ENCODE measurements around the gene DTNA. TPM values are rescaled to one million over a fixed set of nuclear protein-coding genes. Genes with fewer than 3 reads are reported as not detected.

The DTNA gene
- total RNA-seq, 1 donor from 2014 or later = not detected

- H3K27ac Mint-ChIP-seq = no peak overlapping the region
- DNase-seq (ENCODE audit: low spot score) = no peak
- intact Hi-C loops (cut with micrococcal nuclease) = no loop called here
- no peaks in the 10 kb centered on the region for H3K27me3 Mint-ChIP-seq (ENCODE audit: insufficient read depth)
- H3K4me3 Mint-ChIP-seq = no peak overlapping the region
- H3K36me3 Mint-ChIP-seq (ENCODE audit: low read depth) = no peaks in the 10 kb centered on the region
- H3K9me3 Mint-ChIP-seq = no peaks in the 10 kb centered on the region
- no peaks in the 10 kb centered on the region for H3K4me1 Mint-ChIP-seq (ENCODE audit: low read depth)
These were observed 222.8 kb downstream of the DTNA start for GRCh38 chr18:34932792-34933466.

DNA sequence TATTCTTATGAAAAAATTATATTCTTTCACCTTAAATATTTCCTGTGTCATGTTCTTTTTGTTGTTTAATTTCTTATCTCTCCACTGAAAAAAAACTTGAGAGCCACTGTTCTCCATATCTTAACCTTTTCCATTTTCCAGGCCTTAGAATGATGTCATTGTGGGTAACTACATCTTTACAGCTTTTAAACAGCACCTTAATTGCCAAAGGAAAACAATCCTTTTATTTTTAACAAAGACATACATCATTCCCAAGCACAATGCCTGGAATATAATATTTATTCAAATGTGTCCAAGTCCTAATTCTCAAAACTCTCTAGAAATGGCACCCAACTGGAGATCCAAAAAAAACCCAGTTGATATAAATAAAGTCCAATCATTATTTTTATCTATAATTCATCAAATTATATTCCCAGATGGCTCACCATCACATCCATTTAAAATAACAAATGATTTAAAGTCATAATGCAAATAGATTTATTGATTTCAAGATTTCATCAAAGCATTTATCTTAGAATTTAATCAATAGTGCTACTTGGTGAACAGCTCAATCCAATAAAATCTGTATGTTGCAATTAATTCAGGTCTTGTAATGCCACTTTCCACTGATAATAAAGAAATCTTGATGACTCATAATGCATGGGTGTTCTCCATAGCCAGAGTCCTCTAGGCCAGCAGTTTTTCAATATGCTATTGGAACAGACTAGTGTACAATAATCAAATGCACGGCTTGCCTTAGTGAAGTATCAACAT, 224.0 kb downstream of the DTNA start:
- Mint-ChIP-seq H3K27me3 (ENCODE audit: insufficient read depth) (no peaks in the 10 kb centered on the region), H3K4me1 (ENCODE audit: low read depth) (no peaks in the 10 kb centered on the region), H3K36me3 (ENCODE audit: low read depth) (no peaks in the 10 kb centered on the region), H3K27ac (no peak overlapping the region), H3K9me3 (no peaks in the 10 kb centered on the region), H3K4me3 (no peak overlapping the region)
- intact Hi-C loops (cut with micrococcal nuclease) = no loop called here
- DNase-seq (ENCODE audit: low spot score) = no peak

DNA sequence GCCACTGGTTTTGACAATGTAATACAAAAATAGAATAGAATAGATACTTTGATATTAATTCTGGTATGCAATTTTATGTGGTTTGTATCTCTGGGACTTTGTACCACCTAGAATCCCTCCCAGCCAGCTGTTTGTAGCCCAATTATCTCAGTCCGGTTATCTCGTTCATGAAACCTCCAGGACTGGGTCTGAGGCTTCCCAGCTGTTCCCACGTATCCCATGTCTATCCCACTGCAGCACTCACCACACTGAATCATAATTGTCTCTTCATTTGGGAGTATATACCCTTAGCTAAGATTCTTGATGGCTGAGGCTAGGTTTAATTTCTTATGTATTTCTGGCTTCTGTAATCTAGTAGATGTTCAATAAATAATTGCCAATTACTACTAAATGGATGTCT, 226.7 kb downstream of the DTNA start:
- Mint-ChIP-seq H3K36me3 (ENCODE audit: low read depth) (no peaks in the 10 kb centered on the region), H3K4me3 (no peak overlapping the region), H3K27ac (no peak overlapping the region), H3K9me3 (no peaks in the 10 kb centered on the region), H3K4me1 (ENCODE audit: low read depth) (no peaks in the 10 kb centered on the region), H3K27me3 (ENCODE audit: insufficient read depth) (no peaks in the 10 kb centered on the region)
- intact Hi-C loops (cut with micrococcal nuclease) = no loop called here
- DNase-seq (ENCODE audit: low spot score) = no peak

DNA sequence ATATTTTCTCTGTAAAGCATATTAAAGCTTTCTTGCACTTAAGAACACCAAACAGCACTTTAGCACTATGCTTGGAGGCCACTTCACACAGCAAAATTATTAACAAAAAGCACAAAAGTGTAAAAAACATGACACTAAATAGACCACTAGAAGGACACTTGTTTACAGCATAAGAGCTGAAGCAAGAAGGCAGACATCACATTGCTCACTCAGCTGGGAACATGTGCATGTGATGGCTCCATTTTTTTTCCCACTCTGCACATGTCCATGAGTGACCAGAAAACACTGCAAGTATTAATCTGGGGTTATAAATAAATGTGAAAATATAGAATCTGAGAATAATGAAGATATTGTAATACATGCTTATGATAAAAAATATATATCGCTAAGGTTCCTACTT, 228.0 kb downstream of the DTNA start:
- Mint-ChIP-seq H3K27ac (no peak overlapping the region), H3K27me3 (ENCODE audit: insufficient read depth) (no peaks in the 10 kb centered on the region), H3K36me3 (ENCODE audit: low read depth) (no peaks in the 10 kb centered on the region), H3K4me3 (no peak overlapping the region), H3K4me1 (ENCODE audit: low read depth) (no peaks in the 10 kb centered on the region), H3K9me3 (no peaks in the 10 kb centered on the region)
- intact Hi-C loops (cut with micrococcal nuclease) = no loop called here
- no peak for DNase-seq (ENCODE audit: low spot score)

Data from activated T-helper 1 cell treated with anti-CD3 and anti-CD28 coated beads, Interleukin-12 subunit alpha, Interleukin-12 subunit beta, Interleukin-2, Interleukin-4 antibody, amounts not matched to agents 30 ng/mL and 10 ng/mL and 1 ng/mL, durations not matched to agents 14 hours and 24 hours and 36 hours (primary cell).